Cardiac muscle cell (in vitro differentiated cells and primary cell): Measurements from ENCODE around the gene TMEM132D. TPM values are rescaled to one million over a fixed set of nuclear protein-coding genes. Genes with fewer than 3 reads are reported as not detected.

Experiments
- DNase-seq, 2 donors: peaks; one replicate each; pipeline versions ENCODE4 v3.0.0 to v3.0.0-alpha.2; 2010 to 2017; ENCODE audit warnings: low read depth in 1 of 2, low spot score in 1 of 2
- H3K27ac ChIP-seq: fragments of 200-600 bp; sonication (generic); 2 replicates; pipeline ENCODE4 v1.5.1; 2016
- H3K27me3 ChIP-seq: fragments of 200-600 bp; sonication (generic); 2 replicates; pipeline ENCODE4 v1.6.0; 2016; ENCODE audit warnings: control low read depth
- H3K36me3 ChIP-seq: fragments of 200-600 bp; sonication (generic); 2 replicates; pipeline ENCODE4 v1.5.1; 2016; ENCODE audit warnings: control low read depth
- H3K4me1 ChIP-seq: fragments of 200-600 bp; sonication (generic); 2 replicates; pipeline ENCODE4 v1.8.1; 2017; ENCODE audit warnings: low read depth, mild to moderate bottlenecking, mixed run types
- H3K4me3 ChIP-seq: fragments of 200-600 bp; sonication (generic); 2 replicates; pipeline ENCODE4 v1.5.1; 2016; ENCODE audit warnings: mild to moderate bottlenecking
- H3K9me3 ChIP-seq: fragments of 200-600 bp; sonication (generic); 2 replicates; pipeline ENCODE4 v1.5.1; 2017; ENCODE audit warnings: low read depth, mild to moderate bottlenecking, control low read depth
- CTCF ChIP-seq: IDR thresholded peaks from 2 replicates; pipeline ENCODE4 v1.5.1; 2012; ENCODE audit warnings: low read depth, mild to moderate bottlenecking, low read length
- polyA plus RNA-seq: library from polyadenylated mRNA; unstranded; fragments of >200 nt; fragmentation: Nextera tagmentation; extraction: Ambion mirVana; gene quantifications from 2 replicates; pipeline ENCODE4 v1.2.1, GENCODE V29; 2016
- total RNA-seq: library from RNA; depleted of rRNA; stranded (reverse); fragments of >200 nt; gene quantifications from 2 replicates; pipeline ENCODE4 v1.2.3, GENCODE V29; 2016

TMEM132D gene
- total and polyA plus RNA-seq, 2 experiments from 2014 or later, result 0.03 TPM; not detected in 1

- no peak overlapping the region for H3K4me3 ChIP-seq
- no peaks in the 10 kb centered on the region for H3K9me3 ChIP-seq
- H3K27me3 ChIP-seq, result no peaks in the 10 kb centered on the region
- no peaks in the 10 kb centered on the region for H3K4me1 ChIP-seq
- H3K27ac ChIP-seq, result no peak overlapping the region
- H3K36me3 ChIP-seq, result no peaks in the 10 kb centered on the region
- TF ChIP-seq CTCF, result no peak
- DNase-seq, result no peak
These were observed 41.2 kb downstream of the TMEM132D start for GRCh38 chr12:129862561-129863175.

- H3K36me3 ChIP-seq, result no peaks in the 10 kb centered on the region
- no peak overlapping the region for H3K4me3 ChIP-seq
- H3K27me3 ChIP-seq, result no peaks in the 10 kb centered on the region
- TF ChIP-seq CTCF, result no peak
- no peaks in the 10 kb centered on the region for H3K4me1 ChIP-seq
- DNase-seq, result no peak
- no peak overlapping the region for H3K27ac ChIP-seq
- no peaks in the 10 kb centered on the region for H3K9me3 ChIP-seq
These were observed 41.9 kb downstream of the TMEM132D start for GRCh38 chr12:129861951-129862350.

GRCh38 chr12:129854591-129854990 lies 49.2 kb downstream of the TMEM132D start:
- no peak for DNase-seq
- Histone ChIP-seq H3K27ac (no peak overlapping the region), H3K4me1 (no peaks in the 10 kb centered on the region), H3K4me3 (no peak overlapping the region), H3K9me3 (no peaks in the 10 kb centered on the region), H3K36me3 (no peaks in the 10 kb centered on the region), H3K27me3 (no peaks in the 10 kb centered on the region)
- TF ChIP-seq CTCF, result no peak

- H3K4me3 ChIP-seq, result no peak overlapping the region
- H3K9me3 ChIP-seq, result no peaks in the 10 kb centered on the region
- no peaks in the 10 kb centered on the region for H3K4me1 ChIP-seq
- no peak for DNase-seq
- no peaks in the 10 kb centered on the region for H3K27me3 ChIP-seq
- no peaks in the 10 kb centered on the region for H3K36me3 ChIP-seq
- no peak overlapping the region for H3K27ac ChIP-seq
- TF ChIP-seq CTCF, result no peak
These were observed 52.5 kb downstream of the TMEM132D start for GRCh38 chr12:129851296-129851695.

GRCh38 chr12:129848876-129849275 lies 54.9 kb downstream of the TMEM132D start:
- no peak for DNase-seq
- no peaks in the 10 kb centered on the region for H3K9me3 ChIP-seq
- H3K27me3 ChIP-seq, result no peaks in the 10 kb centered on the region
- H3K4me3 ChIP-seq, result no peak overlapping the region
- TF ChIP-seq CTCF, result no peak
- no peaks in the 10 kb centered on the region for H3K36me3 ChIP-seq
- H3K4me1 ChIP-seq, result no peaks in the 10 kb centered on the region
- no peak overlapping the region for H3K27ac ChIP-seq

- H3K27me3 ChIP-seq, result no peaks in the 10 kb centered on the region
- no peak overlapping the region for H3K4me3 ChIP-seq
- DNase-seq, result no peak
- no peaks in the 10 kb centered on the region for H3K36me3 ChIP-seq
- H3K27ac ChIP-seq, result no peak overlapping the region
- no peak for TF ChIP-seq CTCF
- H3K4me1 ChIP-seq, result no peaks in the 10 kb centered on the region
- no peaks in the 10 kb centered on the region for H3K9me3 ChIP-seq
These were observed 56.8 kb downstream of the TMEM132D start for GRCh38 chr12:129847063-129847462.
